Measurements from ENCODE around the gene LHFPL2. TPM values are rescaled to one million over a fixed set of nuclear protein-coding genes. Genes with fewer than 3 reads are reported as not detected.

LHFPL2 gene
- total and polyA plus RNA-seq, 2 donors (not counting 1 experiment from before 2014, with no cell fraction given) = 3.8 to 35.5 TPM

DNA sequence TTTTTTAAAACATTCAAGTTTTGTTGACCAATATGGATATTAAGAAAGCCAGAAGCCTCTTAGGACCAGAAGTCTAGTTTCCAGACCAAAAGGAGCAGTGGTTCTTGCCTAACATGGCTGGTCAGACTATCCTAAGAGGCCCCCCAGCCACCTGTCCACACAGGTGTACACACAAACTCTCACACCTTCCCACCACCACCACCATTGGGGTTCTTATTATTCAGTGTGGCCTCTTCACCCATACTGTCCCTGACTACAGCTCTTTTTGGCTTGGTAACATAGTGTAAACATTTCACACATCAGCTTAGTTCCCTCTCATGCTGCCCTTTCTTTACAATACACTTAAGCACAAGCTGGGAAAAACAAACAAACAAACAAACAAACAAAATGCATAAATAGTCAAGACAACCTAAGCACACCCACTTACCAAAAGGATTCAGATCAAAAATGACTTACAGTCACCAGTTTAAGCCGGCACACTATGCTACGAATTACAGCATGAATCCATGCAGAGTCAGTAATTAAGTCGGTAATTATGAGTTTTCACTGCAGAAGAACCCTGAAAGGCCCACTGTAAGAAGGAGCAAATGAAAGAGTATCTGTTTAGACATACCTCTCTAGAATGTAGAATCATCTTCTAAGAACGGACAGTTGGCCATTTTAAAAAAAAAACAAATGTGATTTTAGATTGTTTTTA is 9.5 kb downstream of the LHFPL2 start:
- Histone ChIP-seq H3K79me2 (ENCODE audit: control insufficient read depth, insufficient read depth, low read length) (peaks cover 42% of the 10 kb centered on the region), H2AFZ (ENCODE audit: insufficient read depth, low read depth, low read length, poor library complexity, severe bottlenecking) (no peak overlapping the region), H4K20me1 (ENCODE audit: control insufficient read depth, insufficient read depth, low read length, poor library complexity, severe bottlenecking) (no peaks in the 10 kb centered on the region), H3K4me3 (ENCODE audit: control extremely low read depth in 1 of 5, extremely low read depth in 1 of 5, insufficient read depth in 1 of 5, low read depth in 2 of 5, low read length in 4 of 5) (no peak overlapping the region), H3K27ac (ENCODE audit: low read length in 2 of 2) (no peak overlapping the region), H3K9ac (ENCODE audit: low read length) (no peak overlapping the region), H3K4me1 (ENCODE audit: control insufficient read depth in 2 of 2, insufficient read depth in 2 of 2, low read length in 2 of 2) (peaks cover 11 to 12% of the 10 kb centered on the region in 2 donors), H3K9me3 (ENCODE audit: control extremely low read depth in 1 of 3, control insufficient read depth in 2 of 3, insufficient read depth in 1 of 3, low read length in 2 of 3) (no peaks in the 10 kb centered on the region), H3K4me2 (replicated peaks; ENCODE audit: low read depth, low read length, poor library complexity, severe bottlenecking) (no peak overlapping the region), H3K27me3 (replicated peaks in 1 of 4; ENCODE audit: control extremely low read depth in 1 of 4, control insufficient read depth in 3 of 4, insufficient read depth in 4 of 4, low read length in 3 of 4) (no peaks in the 10 kb centered on the region), H3K36me3 (replicated peaks in 1 of 2; ENCODE audit: control extremely low read depth in 1 of 2, control insufficient read depth in 1 of 2, extremely low read depth in 1 of 2, insufficient read depth in 2 of 2, low read length in 1 of 2) (peaks cover 0 to 3% of the 10 kb centered on the region in 2 experiments)
- intact Hi-C loops (cut with micrococcal nuclease) = no loop called here
- peaks cover 38% of the 10 kb centered on the region for H3K4me1 Mint-ChIP-seq
- TF ChIP-seq, protein P1, sequence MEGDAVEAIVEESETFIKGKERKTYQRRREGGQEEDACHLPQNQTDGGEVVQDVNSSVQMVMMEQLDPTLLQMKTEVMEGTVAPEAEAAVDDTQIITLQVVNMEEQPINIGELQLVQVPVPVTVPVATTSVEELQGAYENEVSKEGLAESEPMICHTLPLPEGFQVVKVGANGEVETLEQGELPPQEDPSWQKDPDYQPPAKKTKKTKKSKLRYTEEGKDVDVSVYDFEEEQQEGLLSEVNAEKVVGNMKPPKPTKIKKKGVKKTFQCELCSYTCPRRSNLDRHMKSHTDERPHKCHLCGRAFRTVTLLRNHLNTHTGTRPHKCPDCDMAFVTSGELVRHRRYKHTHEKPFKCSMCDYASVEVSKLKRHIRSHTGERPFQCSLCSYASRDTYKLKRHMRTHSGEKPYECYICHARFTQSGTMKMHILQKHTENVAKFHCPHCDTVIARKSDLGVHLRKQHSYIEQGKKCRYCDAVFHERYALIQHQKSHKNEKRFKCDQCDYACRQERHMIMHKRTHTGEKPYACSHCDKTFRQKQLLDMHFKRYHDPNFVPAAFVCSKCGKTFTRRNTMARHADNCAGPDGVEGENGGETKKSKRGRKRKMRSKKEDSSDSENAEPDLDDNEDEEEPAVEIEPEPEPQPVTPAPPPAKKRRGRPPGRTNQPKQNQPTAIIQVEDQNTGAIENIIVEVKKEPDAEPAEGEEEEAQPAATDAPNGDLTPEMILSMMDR (IDR thresholded peaks at IDR 0.05) = no peak
- no peak for TF ChIP-seq EZH2 (IDR thresholded peaks at IDR 0.05; ENCODE audit: borderline replicate concordance, insufficient read depth, low read depth, low read length, poor library complexity, severe bottlenecking)
- 100% methylated on average over 2 of the region's 4 CpGs for WGBS (ENCODE audit: insufficient coverage)
- H3K9me3 Mint-ChIP-seq (ENCODE audit: insufficient read depth) = no peaks in the 10 kb centered on the region
- CTCF ChIA-PET = no interaction called here
- DNase-seq = no peak
- POLR2A ChIA-PET = no interaction called here
- H3K4me3 Mint-ChIP-seq = no peak overlapping the region
- no peaks in the 10 kb centered on the region for H3K27me3 Mint-ChIP-seq
- no peak overlapping the region for H3K27ac Mint-ChIP-seq
- no peak for ATAC-seq (ENCODE audit: low read depth)

DNA sequence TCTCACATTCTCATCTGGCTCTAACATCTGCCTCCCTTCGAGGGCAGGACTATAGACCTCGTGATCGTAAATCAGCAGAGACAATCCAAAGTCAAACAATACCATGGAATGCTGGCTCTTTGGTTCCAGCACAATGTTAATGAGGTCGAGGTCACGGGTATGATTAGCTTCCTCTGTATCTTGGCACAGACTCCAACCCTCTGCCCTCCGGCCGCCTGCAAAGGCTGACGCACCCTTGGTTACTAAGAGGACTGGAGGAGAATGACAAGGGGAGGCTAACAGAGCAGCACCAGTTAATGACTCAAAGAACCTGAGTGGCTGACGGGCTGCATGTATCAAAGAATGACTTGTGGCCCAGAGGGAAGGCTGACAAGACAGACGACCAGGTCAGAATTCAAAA is 10.1 kb downstream of the LHFPL2 start:
- no peak for DNase-seq
- no peak overlapping the region for H3K27ac Mint-ChIP-seq
- Histone ChIP-seq H3K79me2 (ENCODE audit: control insufficient read depth, insufficient read depth, low read length) (peaks cover 42% of the 10 kb centered on the region), H3K27ac (ENCODE audit: low read length in 2 of 2) (no peak overlapping the region), H3K4me2 (replicated peaks; ENCODE audit: low read depth, low read length, poor library complexity, severe bottlenecking) (no peak overlapping the region), H2AFZ (ENCODE audit: insufficient read depth, low read depth, low read length, poor library complexity, severe bottlenecking) (no peak overlapping the region), H3K9me3 (ENCODE audit: control extremely low read depth in 1 of 3, control insufficient read depth in 2 of 3, insufficient read depth in 1 of 3, low read length in 2 of 3) (no peaks in the 10 kb centered on the region), H4K20me1 (ENCODE audit: control insufficient read depth, insufficient read depth, low read length, poor library complexity, severe bottlenecking) (no peaks in the 10 kb centered on the region), H3K36me3 (replicated peaks in 1 of 2; ENCODE audit: control extremely low read depth in 1 of 2, control insufficient read depth in 1 of 2, extremely low read depth in 1 of 2, insufficient read depth in 2 of 2, low read length in 1 of 2) (peaks cover 0 to 3% of the 10 kb centered on the region in 2 experiments), H3K27me3 (replicated peaks in 1 of 4; ENCODE audit: control extremely low read depth in 1 of 4, control insufficient read depth in 3 of 4, insufficient read depth in 4 of 4, low read length in 3 of 4) (no peaks in the 10 kb centered on the region), H3K4me3 (ENCODE audit: control extremely low read depth in 1 of 5, extremely low read depth in 1 of 5, insufficient read depth in 1 of 5, low read depth in 2 of 5, low read length in 4 of 5) (no peak overlapping the region), H3K4me1 (ENCODE audit: control insufficient read depth in 2 of 2, insufficient read depth in 2 of 2, low read length in 2 of 2) (peaks cover 14 to 19% of the 10 kb centered on the region in 2 donors), H3K9ac (ENCODE audit: low read length) (no peak overlapping the region)
- no peak for ATAC-seq (ENCODE audit: low read depth)
- TF ChIP-seq EZH2 (IDR thresholded peaks at IDR 0.05; ENCODE audit: borderline replicate concordance, insufficient read depth, low read depth, low read length, poor library complexity, severe bottlenecking) = no peak
- TF ChIP-seq, protein P1 (IDR thresholded peaks at IDR 0.05) = no peak
- no peak overlapping the region for H3K4me3 Mint-ChIP-seq
- no peaks in the 10 kb centered on the region for H3K27me3 Mint-ChIP-seq
- WGBS (ENCODE audit: insufficient coverage) = 98% methylated on average over 9 of the region's 10 CpGs
- intact Hi-C loops (cut with micrococcal nuclease) = no loop called here
- ChIA-PET CTCF (no interaction called here), POLR2A (no interaction called here)
- peaks cover 42% of the 10 kb centered on the region for H3K4me1 Mint-ChIP-seq
- no peaks in the 10 kb centered on the region for H3K9me3 Mint-ChIP-seq (ENCODE audit: insufficient read depth)
